OCI-LY3 (cell line): ENCODE measurements around the gene SPATC1L.

Experiments
- H2AFZ ChIP-seq: fragments of 200-600, 300-600 bp; shearing (Covaris generic); 2 replicates; pipeline ENCODE4 v1.6.0; 2014; ENCODE audit warnings: antibody characterized with exemption, low read depth, low read length
- H3K27ac ChIP-seq: fragments of 200-600, 300-600 bp; sonication (generic); 2 replicates; pipeline ENCODE4 v1.5.1; 2014; ENCODE audit warnings: mild to moderate bottlenecking, low read length, moderate library complexity, mixed read lengths
- H3K27me3 ChIP-seq: fragments of 200-600, 300-600 bp; sonication (generic); 2 replicates; pipeline ENCODE4 v1.6.1; 2014; ENCODE audit warnings: low read depth, low read length, mixed read lengths
- H3K36me3 ChIP-seq: fragments of 200-600, 300-600 bp; sonication (generic); replicated peaks from 2 replicates; pipeline ENCODE3; 2014; ENCODE audit warnings: low read depth, low read length, mixed read lengths
- H3K4me1 ChIP-seq: fragments of 300-600, 200-600 bp; sonication (generic); 2 replicates; pipeline ENCODE4 v1.6.1; 2014; ENCODE audit warnings: low read length, mixed read lengths
- H3K4me2 ChIP-seq: fragments of 200-600, 300-600 bp; sonication (generic); 2 replicates; pipeline ENCODE4 v1.6.1; 2014; ENCODE audit warnings: low read length, mixed read lengths
- H3K4me3 ChIP-seq: fragments of 300-600, 200-600 bp; sonication (generic); 2 replicates; pipeline ENCODE4 v1.5.1; 2014; ENCODE audit warnings: antibody characterized with exemption, mild to moderate bottlenecking, low read length, moderate library complexity
- H3K79me2 ChIP-seq: fragments of 300-600, 200-600 bp; shearing (Covaris generic); 2 replicates; pipeline ENCODE4 v1.6.1; 2014; ENCODE audit warnings: mild to moderate bottlenecking, low read length, mixed read lengths
- H3K9ac ChIP-seq: fragments of 300-600, 200-600 bp; shearing (Covaris generic); 2 replicates; pipeline ENCODE4 v1.6.0; 2014; ENCODE audit warnings: mild to moderate bottlenecking, low read length, moderate library complexity
- H3K9me3 ChIP-seq: fragments of 200-600, 300-600 bp; shearing (Covaris generic); 2 replicates; pipeline ENCODE4 v1.6.1; 2014; ENCODE audit warnings: low read length, mixed read lengths; ENCODE audit not compliant: insufficient read depth
- H4K20me1 ChIP-seq: fragments of 200-600, 300-600 bp; sonication (generic); 2 replicates; pipeline ENCODE4 v1.6.1; 2016; ENCODE audit warnings: low read length, mixed read lengths; ENCODE audit not compliant: insufficient read depth
- EZH2phosphoT487 ChIP-seq: fragments of 200-600 bp; shearing (Covaris generic); IDR thresholded peaks from 2 replicates; pipeline ENCODE4 v1.6.1; 2018; ENCODE audit warnings: antibody characterized with exemption, mixed run types, low read depth
- TF ChIP-seq, protein P1 (sequence below): fragments of 200-600, 300-600 bp; sonication (generic); IDR thresholded peaks from 2 replicates; pipeline ENCODE4 v1.5.1; 2014; ENCODE audit warnings: antibody characterized with exemption, low read length, low read depth

Gene SPATC1L

DNA sequence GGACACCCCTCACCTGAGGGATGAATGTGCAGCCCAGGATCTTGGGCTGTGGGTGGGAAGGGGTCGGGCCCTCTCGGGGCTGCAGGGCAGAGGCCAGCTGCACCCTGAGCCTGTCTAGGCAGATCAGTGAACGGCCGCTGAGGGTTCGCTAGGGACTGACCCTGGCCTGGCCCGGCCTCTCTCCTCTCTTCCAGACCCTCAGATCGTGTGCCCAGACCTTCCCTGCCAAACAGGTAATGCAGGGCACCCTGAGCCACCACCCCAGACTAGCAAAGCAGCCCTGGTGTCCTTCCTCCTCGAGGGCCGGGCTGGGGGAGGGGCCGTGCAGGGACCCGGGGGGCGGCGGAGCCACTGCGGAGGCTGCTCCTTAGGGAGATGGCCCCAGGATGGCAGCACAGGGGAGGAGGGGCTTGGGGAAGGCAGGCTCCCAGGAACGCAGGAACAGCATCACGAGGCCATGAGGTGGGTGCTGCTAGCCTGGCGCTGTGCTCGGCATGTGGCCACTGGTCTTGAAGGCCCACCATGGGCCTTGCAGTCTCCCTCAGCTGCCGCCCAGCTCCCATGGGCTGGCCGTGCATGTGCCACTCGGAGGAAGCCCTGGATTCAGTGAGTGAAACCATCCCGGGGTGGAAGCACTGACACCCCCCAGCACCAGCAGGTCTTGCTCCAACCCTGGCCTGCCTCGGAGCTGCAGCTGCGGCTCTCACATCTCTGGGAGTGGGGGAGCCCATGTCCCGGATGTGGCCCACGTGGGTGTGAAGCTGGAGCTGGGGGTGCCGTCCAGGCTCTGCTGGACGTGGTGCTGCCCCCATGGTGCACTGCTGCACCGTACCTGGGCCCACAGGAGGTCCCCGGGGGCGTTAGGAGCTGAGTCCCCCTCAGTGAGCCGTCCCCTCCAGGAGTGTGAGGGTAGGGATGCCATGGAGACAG is 57.7 kb downstream of the SPATC1L start:
- H3K27me3 ChIP-seq, result no peaks in the 10 kb centered on the region
- H3K9ac ChIP-seq, result no peak overlapping the region
- no peak for TF ChIP-seq EZH2phosphoT487
- TF ChIP-seq, protein P1, sequence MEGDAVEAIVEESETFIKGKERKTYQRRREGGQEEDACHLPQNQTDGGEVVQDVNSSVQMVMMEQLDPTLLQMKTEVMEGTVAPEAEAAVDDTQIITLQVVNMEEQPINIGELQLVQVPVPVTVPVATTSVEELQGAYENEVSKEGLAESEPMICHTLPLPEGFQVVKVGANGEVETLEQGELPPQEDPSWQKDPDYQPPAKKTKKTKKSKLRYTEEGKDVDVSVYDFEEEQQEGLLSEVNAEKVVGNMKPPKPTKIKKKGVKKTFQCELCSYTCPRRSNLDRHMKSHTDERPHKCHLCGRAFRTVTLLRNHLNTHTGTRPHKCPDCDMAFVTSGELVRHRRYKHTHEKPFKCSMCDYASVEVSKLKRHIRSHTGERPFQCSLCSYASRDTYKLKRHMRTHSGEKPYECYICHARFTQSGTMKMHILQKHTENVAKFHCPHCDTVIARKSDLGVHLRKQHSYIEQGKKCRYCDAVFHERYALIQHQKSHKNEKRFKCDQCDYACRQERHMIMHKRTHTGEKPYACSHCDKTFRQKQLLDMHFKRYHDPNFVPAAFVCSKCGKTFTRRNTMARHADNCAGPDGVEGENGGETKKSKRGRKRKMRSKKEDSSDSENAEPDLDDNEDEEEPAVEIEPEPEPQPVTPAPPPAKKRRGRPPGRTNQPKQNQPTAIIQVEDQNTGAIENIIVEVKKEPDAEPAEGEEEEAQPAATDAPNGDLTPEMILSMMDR, result no peak
- no peaks in the 10 kb centered on the region for H4K20me1 ChIP-seq
- H3K27ac ChIP-seq, result no peak overlapping the region
- no peaks in the 10 kb centered on the region for H3K4me1 ChIP-seq
- no peak overlapping the region for H3K4me2 ChIP-seq
- no peaks in the 10 kb centered on the region for H3K36me3 ChIP-seq
- no peaks in the 10 kb centered on the region for H3K9me3 ChIP-seq
- no peaks in the 10 kb centered on the region for H3K79me2 ChIP-seq
- H3K4me3 ChIP-seq, result no peak overlapping the region
- no peak overlapping the region for H2AFZ ChIP-seq

DNA sequence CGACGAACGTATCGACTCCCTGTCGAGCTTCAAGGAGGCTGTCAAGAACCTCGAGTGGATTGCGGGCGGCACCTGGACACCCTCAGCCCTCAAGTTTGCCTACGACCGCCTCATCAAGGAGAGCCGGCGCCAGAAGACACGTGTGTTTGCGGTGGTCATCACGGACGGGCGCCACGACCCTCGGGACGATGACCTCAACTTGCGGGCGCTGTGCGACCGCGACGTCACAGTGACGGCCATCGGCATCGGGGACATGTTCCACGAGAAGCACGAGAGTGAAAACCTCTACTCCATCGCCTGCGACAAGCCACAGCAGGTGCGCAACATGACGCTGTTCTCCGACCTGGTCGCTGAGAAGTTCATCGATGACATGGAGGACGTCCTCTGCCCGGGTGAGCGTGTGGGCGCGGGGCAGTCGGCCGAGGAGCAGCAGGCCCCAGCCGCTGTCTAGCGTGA is 58.4 kb downstream of the SPATC1L start:
- no peaks in the 10 kb centered on the region for H3K4me1 ChIP-seq
- TF ChIP-seq, protein P1, result no peak
- no peak for TF ChIP-seq EZH2phosphoT487
- no peaks in the 10 kb centered on the region for H4K20me1 ChIP-seq
- no peaks in the 10 kb centered on the region for H3K27me3 ChIP-seq
- H3K79me2 ChIP-seq, result no peaks in the 10 kb centered on the region
- no peaks in the 10 kb centered on the region for H3K36me3 ChIP-seq
- H3K27ac ChIP-seq, result no peak overlapping the region
- H3K4me2 ChIP-seq, result no peak overlapping the region
- no peak overlapping the region for H3K4me3 ChIP-seq
- H3K9me3 ChIP-seq, result no peaks in the 10 kb centered on the region
- H2AFZ ChIP-seq, result no peak overlapping the region
- no peak overlapping the region for H3K9ac ChIP-seq

DNA sequence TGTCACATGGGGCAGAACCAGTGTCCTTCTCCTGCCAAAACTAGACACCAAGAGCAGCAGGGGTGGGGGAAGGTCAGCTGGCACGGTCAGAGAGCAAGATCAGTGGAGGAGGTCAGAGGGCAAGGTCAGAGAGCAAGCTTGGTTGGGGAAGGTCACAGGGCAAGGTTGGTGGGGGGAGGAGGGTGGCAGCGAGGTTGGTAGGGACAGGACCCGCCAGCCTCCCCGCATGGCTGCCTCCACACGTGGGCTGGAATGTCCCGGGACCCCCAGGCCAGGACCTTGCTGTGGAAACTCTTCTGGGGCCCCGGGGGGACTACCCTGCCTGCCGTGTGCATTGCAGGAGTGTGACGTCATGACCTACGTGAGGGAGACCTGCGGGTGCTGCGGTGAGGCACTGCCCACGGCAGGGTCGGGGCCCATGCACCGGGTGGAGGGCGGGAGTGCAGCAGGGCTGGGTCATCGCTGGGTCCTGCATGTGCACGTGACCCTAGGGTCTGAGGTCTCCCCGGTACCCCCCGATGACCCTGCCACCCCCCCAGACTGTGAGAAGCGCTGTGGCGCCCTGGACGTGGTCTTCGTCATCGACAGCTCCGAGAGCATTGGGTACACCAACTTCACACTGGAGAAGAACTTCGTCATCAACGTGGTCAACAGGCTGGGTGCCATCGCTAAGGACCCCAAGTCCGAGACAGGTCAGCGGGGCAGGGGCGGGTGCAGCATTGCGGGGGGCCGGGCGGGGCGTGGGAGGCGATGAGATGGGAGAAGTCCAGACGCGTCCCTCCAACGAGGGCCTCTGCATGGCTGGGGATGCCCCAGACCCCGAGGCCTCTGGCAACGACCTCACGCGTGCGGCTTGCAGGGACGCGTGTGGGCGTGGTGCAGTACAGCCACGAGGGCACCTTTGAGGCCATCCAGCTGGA is 59.1 kb downstream of the SPATC1L start:
- no peaks in the 10 kb centered on the region for H3K36me3 ChIP-seq
- H3K4me2 ChIP-seq, result no peak overlapping the region
- H3K9me3 ChIP-seq, result no peaks in the 10 kb centered on the region
- H3K27ac ChIP-seq, result no peak overlapping the region
- H3K79me2 ChIP-seq, result no peaks in the 10 kb centered on the region
- no peak for TF ChIP-seq EZH2phosphoT487
- TF ChIP-seq, protein P1, result no peak
- H3K9ac ChIP-seq, result no peak overlapping the region
- no peak overlapping the region for H3K4me3 ChIP-seq
- H3K4me1 ChIP-seq, result no peaks in the 10 kb centered on the region
- no peaks in the 10 kb centered on the region for H3K27me3 ChIP-seq
- no peak overlapping the region for H2AFZ ChIP-seq
- H4K20me1 ChIP-seq, result no peaks in the 10 kb centered on the region
